Astrocyte of the spinal cord (primary cell): ENCODE measurements around the gene NCF1.
"Not testable (repeated sequence)": the region's sequence is repeated elsewhere in the genome, so short reads cannot be mapped to it uniquely, and the experiment has no call there.

Experiments
- DNase-seq: peaks from one replicate; pipeline ENCODE4 v3.0.0; 2011; ENCODE audit warnings: low read depth, low spot score
- H3K4me3 ChIP-seq: 2 replicates; pipeline ENCODE4 v1.5.1; 2011; ENCODE audit warnings: low read depth, mild to moderate bottlenecking, low read length, moderate library complexity
- in situ Hi-C: cut with HindIII; loops from 2 replicates; pipeline ENCODE4 v1.10.0; 2017; ENCODE audit warnings: low sequenced_read_pairs

The NCF1 gene

GRCh38 chr7:74766991-74767390 is 6.8 kb upstream of the NCF1 start:
- H3K4me3 ChIP-seq, DNase-seq, in situ Hi-C loops: not testable (repeated sequence)

DNA sequence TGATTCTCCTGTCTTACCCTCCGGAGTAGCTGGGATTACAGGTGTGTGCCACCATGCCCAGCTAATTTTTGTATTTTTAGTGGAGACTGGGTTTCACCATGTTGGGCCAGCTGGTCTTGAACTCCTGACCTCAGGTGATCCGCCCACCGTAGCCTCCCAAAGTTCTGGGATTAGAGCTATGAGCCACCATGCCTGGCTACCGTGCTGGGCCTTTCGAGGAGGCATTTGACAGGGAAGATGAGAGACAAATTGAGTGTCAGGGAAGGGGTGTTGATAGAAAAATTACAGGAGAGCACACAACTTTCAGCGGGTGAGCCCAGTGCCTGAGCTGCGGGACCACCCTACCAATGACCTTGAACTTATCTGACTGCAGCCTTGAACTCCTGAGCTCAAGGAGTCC is 3.7 kb upstream of the NCF1 start:
- H3K4me3 ChIP-seq, in situ Hi-C loops, DNase-seq: not testable (repeated sequence)

DNA sequence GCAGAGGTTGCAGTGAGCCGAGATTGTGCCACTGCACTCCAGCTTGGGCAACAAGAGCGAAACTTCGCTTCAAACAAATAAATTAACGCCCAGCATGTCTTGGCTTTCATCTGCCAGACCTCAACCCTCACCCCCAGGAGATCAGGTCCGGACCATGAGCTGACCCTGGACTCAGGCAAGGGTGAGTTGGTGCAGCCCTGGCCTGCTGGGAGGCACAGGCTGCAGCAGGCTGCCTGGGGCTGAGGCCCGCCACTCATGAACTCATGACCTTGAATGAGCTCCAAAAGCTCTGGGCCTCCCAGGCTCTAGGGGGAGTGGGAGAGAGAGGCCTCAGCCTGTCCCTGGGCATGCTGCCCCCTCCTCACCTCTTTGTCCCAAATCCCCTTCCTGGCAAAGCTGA is 1.7 kb upstream of the NCF1 start:
- H3K4me3 ChIP-seq, DNase-seq, in situ Hi-C loops: not testable (repeated sequence)

- not testable (repeated sequence) for DNase-seq
Observed at GRCh38 chr7:74775111-74775510, 1.3 kb downstream of the NCF1 start.

DNA sequence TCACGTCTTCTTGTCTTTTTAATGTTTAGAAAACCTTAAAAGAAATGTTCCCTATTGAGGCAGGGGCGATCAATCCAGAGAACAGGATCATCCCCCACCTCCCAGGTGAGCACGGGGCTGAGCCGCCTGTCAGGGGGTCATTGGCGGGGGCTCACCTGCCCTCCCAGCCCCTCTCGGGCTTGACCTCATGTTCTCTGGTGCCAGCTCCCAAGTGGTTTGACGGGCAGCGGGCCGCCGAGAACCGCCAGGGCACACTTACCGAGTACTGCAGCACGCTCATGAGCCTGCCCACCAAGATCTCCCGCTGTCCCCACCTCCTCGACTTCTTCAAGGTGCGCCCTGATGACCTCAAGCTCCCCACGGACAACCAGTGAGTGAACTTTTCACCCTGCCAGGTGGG is 5.2 kb downstream of the NCF1 start:
- DNase-seq, in situ Hi-C loops, H3K4me3 ChIP-seq: not testable (repeated sequence)

More at GRCh38 chr7:74775111-74775510, 1.3 kb downstream of the NCF1 start:
- in situ Hi-C loops, H3K4me3 ChIP-seq: not testable (repeated sequence)

- in situ Hi-C loops, DNase-seq, H3K4me3 ChIP-seq: not testable (repeated sequence)
Observed at GRCh38 chr7:74781746-74782145, 7.9 kb downstream of the NCF1 start.

DNA sequence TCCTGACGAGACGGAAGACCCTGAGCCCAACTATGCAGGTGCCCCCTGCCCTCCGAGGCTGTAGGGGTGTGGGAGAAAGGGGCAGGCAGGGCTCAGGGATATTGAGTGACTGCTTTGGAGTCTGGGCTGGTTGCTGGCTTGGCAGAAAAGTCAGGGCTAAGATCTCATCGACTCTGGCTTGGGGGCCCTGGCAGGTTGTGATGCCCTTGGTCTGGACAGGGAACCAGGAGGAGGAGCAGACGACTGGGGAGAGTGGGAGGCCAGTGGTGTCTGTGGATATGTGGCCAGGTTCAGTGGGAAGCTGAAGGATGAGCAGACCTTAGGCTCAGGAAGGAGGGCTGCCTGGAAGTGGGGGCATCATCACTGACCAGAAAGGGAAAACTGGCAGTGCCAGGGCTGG is 9.8 kb downstream of the NCF1 start:
- in situ Hi-C loops, DNase-seq, H3K4me3 ChIP-seq: not testable (repeated sequence)

- in situ Hi-C loops, result not testable (repeated sequence)
- peak overlapping the region; percentile 17 for H3K4me3 ChIP-seq
- peak; percentile 82 for DNase-seq
Observed at GRCh38 chr7:74788369-74789150, 14.7 kb downstream of the NCF1 start.

DNA sequence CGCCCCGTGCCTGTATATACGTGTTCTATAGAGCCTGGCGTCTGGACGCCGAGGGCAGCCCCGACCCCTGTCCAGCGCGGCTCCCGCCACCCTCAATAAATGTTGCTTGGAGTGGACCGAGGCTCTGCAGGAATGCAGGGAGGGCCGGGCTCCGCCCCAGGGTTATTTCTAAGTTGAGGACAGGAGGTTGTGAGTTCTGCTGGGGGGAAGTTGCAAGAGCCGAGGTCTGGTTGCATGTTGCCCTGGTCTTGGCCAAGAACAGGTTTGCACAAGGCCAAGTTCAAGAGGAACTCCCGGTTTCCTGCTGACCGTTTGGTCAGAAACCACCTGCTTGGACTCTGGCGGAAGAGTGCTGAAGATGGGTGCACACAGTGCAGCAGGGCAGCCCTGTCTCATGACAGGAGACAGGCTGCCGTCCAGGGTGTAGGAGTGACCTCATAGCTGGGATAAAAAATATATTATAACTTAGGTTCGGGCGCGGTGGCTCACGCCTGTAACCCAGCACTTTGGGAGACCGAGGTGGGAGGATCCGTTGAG is 15.5 kb downstream of the NCF1 start:
- H3K4me3 ChIP-seq, DNase-seq, in situ Hi-C loops: not testable (repeated sequence)

DNA sequence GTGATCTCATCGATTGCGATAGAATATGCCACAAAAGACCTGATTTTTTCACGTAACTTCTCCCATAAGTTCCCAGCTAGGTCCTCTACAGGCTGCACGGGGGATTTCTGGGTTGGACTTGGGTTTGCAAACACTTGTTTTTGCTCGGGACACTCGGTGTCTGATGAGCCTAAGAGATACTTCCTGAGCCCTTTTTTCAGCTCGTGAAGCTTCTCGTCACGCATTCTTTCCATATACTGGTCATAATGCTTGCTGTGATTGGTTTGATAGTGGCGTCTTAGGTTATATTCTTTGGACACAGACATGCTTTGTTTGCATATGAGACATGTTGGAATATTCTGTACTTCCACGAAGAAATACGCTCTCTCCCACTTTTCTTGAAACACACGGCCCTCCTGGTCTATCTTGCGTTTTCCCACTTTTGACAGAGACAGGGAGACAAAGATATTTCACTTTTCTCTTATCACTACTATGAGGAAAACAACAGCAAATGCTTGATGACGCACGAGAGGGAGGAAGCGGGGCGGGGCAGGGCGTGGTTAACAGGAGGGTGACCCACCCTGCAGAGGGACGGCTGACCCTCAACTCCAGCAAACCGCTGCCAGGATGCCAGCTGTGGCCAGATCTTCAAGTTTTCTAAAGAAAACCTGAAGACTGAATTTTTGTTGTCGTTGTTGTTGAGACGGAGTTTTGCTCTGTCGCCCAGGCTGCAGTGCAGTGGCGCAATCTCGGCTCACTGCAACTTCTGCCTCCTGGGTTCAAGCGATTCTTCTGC is 24.2 kb downstream of the NCF1 start:
- H3K4me3 ChIP-seq, DNase-seq, in situ Hi-C loops: not testable (repeated sequence)

- H3K4me3 ChIP-seq, DNase-seq, in situ Hi-C loops: not testable (repeated sequence)
Observed at GRCh38 chr7:74798644-74799043, 24.8 kb downstream of the NCF1 start.

GRCh38 chr7:74815882-74816281 is 42.1 kb downstream of the NCF1 start:
- H3K4me3 ChIP-seq, in situ Hi-C loops, DNase-seq: not testable (repeated sequence)

DNA sequence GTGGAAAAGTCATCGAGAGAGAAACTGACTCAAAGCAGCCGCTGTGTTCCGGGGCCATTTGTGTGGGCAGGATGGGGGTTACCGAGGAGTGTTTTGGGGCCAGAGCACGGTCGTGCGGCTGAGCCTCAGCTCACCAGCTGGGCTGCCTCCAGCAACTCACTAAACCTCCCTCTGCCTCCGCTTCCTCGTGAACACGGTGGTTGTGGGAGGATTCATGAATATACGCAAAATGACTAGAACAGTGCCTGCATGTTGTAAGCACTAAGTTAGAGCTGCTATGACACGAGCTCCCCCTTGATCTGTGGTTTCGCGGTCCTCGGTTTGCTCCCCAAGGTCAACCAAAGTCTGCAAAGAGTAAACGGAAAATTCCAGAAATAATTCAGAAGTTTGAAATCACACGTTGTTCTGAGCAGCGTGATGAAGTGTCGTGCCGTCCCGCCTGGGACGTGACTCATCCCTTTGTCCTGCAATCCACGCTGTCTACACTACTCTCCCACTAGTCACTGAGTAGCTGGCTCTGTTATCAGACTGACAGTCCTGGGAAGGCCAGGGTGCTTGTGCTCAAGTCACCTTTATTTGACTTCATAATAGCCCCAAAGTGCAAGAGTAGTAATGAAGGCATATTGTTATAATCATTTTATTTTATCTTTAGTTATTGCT is 46.5 kb downstream of the NCF1 start:
- H3K4me3 ChIP-seq, DNase-seq, in situ Hi-C loops: not testable (repeated sequence)

DNA sequence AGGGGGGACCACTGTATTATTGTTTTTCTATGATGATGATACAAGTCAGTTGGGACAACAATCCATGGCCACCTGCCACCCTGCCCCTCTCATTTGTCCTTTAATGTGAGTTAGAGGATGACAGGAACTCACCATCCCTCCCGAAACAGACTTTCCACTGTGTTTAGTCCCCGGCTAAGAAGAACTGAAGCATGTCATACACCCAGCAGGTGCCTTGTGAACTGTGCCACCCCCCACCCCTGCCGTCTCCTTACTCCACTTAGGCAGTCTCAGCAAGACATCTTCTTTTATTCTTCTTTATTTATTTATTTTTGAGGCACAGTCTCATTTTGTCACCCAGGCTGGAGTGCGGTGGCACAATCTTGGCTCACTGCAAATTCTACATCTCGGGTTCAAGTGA is 47.4 kb downstream of the NCF1 start:
- DNase-seq, H3K4me3 ChIP-seq, in situ Hi-C loops: not testable (repeated sequence)

- in situ Hi-C loops, DNase-seq, H3K4me3 ChIP-seq: not testable (repeated sequence)
Observed at GRCh38 chr7:74829959-74830358, 56.1 kb downstream of the NCF1 start.

GRCh38 chr7:74830411-74830810 is 56.6 kb downstream of the NCF1 start:
- in situ Hi-C loops, DNase-seq, H3K4me3 ChIP-seq: not testable (repeated sequence)
